Measurements from ENCODE around the gene MCOLN1. TPM values are rescaled to one million over a fixed set of nuclear protein-coding genes. Genes with fewer than 3 reads are reported as not detected.

Gene MCOLN1
- total and polyA plus RNA-seq, 2 experiments from 2014 or later = 7.2 to 16.1 TPM

DNA sequence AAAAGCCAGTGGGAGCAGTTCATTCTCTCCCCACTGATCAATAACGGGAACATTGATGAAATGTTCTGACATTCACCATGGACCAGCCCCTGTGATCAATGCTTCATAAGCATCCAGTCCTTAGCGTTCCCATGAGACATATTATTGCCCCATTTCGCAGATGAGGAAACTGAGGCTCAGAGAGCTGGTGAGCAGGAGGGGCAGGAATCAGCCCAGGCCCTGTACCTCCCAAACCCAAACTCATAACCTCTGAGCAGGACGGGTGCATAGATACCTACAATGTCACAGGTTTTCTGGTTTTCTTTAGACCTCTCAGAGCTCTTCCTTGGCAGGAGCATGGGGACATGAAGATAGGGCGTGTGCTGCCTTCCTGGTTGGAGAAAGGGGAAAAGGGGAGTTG lies 2.1 kb downstream of the MCOLN1 start:
- Histone ChIP-seq H3F3A (replicated peaks; ENCODE audit: low read depth) (no peaks in the 10 kb centered on the region; the same call in 1 of the 2 replicates), H3K27me3 (ENCODE audit: insufficient read depth) (no peaks in the 10 kb centered on the region), H3K27ac (ENCODE audit: low read depth) (no peak overlapping the region), H3K4me2 (no peak overlapping the region), H3K4me3 (no peak overlapping the region), H3K4me1 (ENCODE audit: insufficient read depth) (peaks cover 15% of the 10 kb centered on the region), H3K36me3 (ENCODE audit: insufficient read depth) (no peaks in the 10 kb centered on the region), H2AFZ (no peak overlapping the region), H3K79me2 (replicated peaks; ENCODE audit: insufficient read depth) (peaks cover 5% of the 10 kb centered on the region; the same call in 1 of the 2 replicates), H3K9me2 (ENCODE audit: insufficient read depth) (no peaks in the 10 kb centered on the region), H4K20me1 (replicated peaks; ENCODE audit: insufficient read depth) (no peaks in the 10 kb centered on the region)
- Mint-ChIP-seq H3K36me3 (ENCODE audit: low read depth) (peaks cover 7% of the 10 kb centered on the region; the same call in 1 of the 3 replicates), H3K4me3 (no peak overlapping the region), H3K27ac (no peak overlapping the region), H3K4me1 (peaks cover 6% of the 10 kb centered on the region; the same call in 2 of the 3 replicates), H3K27me3 (ENCODE audit: insufficient read depth, low read depth, poor library complexity) (peaks cover 7% of the 10 kb centered on the region), H3K9me3 (no peaks in the 10 kb centered on the region; the same call in 2 of the 3 replicates)
- DNase-seq (ENCODE audit: low spot score) (no peak), ATAC-seq (no peak)
- TF ChIP-seq JUNB (IDR thresholded peaks at IDR 0.05; ENCODE audit: unreplicated experiment) (no peak), EZH2 (IDR thresholded peaks at IDR 0.05; ENCODE audit: low read depth, unreplicated experiment) (no peak), ZNF114 (CRISPR knock-in tag; IDR thresholded peaks at IDR 0.05) (no peak), ETS1 (IDR thresholded peaks at IDR 0.05) (no peak), NANOG (IDR thresholded peaks at IDR 0.05; ENCODE audit: borderline replicate concordance) (no peak), EZH2phosphoT487 (IDR thresholded peaks at IDR 0.05; ENCODE audit: unreplicated experiment) (no peak), REST (IDR thresholded peaks at IDR 0.05; ENCODE audit: unreplicated experiment) (no peak), ZNF331 (CRISPR knock-in tag; IDR thresholded peaks at IDR 0.05; ENCODE audit: low read depth) (no peak), CREB1 (CRISPR knock-in tag; IDR thresholded peaks at IDR 0.05; ENCODE audit: low read depth) (no peak), STAT1 (IDR thresholded peaks at IDR 0.05; ENCODE audit: unreplicated experiment) (no peak), POLR2AphosphoS5 (IDR thresholded peaks at IDR 0.05; ENCODE audit: low read depth) (no peak)
- TF ChIP-seq, protein P1, sequence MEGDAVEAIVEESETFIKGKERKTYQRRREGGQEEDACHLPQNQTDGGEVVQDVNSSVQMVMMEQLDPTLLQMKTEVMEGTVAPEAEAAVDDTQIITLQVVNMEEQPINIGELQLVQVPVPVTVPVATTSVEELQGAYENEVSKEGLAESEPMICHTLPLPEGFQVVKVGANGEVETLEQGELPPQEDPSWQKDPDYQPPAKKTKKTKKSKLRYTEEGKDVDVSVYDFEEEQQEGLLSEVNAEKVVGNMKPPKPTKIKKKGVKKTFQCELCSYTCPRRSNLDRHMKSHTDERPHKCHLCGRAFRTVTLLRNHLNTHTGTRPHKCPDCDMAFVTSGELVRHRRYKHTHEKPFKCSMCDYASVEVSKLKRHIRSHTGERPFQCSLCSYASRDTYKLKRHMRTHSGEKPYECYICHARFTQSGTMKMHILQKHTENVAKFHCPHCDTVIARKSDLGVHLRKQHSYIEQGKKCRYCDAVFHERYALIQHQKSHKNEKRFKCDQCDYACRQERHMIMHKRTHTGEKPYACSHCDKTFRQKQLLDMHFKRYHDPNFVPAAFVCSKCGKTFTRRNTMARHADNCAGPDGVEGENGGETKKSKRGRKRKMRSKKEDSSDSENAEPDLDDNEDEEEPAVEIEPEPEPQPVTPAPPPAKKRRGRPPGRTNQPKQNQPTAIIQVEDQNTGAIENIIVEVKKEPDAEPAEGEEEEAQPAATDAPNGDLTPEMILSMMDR (conservative IDR thresholded peaks at IDR 0.05; ENCODE audit: low read depth in 2 of 2) = no peak
- TF ChIP-seq, protein P2, sequence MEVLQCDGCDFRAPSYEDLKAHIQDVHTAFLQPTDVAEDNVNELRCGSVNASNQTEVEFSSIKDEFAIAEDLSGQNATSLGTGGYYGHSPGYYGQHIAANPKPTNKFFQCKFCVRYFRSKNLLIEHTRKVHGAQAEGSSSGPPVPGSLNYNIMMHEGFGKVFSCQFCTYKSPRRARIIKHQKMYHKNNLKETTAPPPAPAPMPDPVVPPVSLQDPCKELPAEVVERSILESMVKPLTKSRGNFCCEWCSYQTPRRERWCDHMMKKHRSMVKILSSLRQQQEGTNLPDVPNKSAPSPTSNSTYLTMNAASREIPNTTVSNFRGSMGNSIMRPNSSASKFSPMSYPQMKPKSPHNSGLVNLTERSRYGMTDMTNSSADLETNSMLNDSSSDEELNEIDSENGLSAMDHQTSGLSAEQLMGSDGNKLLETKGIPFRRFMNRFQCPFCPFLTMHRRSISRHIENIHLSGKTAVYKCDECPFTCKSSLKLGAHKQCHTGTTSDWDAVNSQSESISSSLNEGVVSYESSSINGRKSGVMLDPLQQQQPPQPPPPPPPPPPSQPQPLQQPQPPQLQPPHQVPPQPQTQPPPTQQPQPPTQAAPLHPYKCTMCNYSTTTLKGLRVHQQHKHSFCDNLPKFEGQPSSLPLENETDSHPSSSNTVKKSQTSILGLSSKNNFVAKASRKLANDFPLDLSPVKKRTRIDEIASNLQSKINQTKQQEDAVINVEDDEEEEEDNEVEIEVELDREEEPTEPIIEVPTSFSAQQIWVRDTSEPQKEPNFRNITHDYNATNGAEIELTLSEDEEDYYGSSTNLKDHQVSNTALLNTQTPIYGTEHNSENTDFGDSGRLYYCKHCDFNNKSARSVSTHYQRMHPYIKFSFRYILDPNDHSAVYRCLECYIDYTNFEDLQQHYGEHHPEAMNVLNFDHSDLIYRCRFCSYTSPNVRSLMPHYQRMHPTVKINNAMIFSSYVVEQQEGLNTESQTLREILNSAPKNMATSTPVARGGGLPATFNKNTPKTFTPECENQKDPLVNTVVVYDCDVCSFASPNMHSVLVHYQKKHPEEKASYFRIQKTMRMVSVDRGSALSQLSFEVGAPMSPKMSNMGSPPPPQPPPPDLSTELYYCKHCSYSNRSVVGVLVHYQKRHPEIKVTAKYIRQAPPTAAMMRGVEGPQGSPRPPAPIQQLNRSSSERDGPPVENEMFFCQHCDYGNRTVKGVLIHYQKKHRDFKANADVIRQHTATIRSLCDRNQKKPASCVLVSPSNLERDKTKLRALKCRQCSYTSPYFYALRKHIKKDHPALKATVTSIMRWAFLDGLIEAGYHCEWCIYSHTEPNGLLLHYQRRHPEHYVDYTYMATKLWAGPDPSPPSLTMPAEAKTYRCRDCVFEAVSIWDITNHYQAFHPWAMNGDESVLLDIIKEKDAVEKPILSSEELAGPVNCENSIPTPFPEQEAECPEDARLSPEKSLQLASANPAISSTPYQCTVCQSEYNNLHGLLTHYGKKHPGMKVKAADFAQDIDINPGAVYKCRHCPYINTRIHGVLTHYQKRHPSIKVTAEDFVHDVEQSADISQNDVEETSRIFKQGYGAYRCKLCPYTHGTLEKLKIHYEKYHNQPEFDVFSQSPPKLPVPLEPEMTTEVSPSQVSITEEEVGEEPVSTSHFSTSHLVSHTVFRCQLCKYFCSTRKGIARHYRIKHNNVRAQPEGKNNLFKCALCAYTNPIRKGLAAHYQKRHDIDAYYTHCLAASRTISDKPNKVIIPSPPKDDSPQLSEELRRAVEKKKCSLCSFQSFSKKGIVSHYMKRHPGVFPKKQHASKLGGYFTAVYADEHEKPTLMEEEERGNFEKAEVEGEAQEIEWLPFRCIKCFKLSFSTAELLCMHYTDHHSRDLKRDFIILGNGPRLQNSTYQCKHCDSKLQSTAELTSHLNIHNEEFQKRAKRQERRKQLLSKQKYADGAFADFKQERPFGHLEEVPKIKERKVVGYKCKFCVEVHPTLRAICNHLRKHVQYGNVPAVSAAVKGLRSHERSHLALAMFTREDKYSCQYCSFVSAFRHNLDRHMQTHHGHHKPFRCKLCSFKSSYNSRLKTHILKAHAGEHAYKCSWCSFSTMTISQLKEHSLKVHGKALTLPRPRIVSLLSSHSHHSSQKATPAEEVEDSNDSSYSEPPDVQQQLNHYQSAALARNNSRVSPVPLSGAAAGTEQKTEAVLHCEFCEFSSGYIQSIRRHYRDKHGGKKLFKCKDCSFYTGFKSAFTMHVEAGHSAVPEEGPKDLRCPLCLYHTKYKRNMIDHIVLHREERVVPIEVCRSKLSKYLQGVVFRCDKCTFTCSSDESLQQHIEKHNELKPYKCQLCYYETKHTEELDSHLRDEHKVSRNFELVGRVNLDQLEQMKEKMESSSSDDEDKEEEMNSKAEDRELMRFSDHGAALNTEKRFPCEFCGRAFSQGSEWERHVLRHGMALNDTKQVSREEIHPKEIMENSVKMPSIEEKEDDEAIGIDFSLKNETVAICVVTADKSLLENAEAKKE (CRISPR knock-in tag; IDR thresholded peaks at IDR 0.05) = no peak

Measured in GM23338 (cell line).